GM12878 (cell line): ENCODE results near the gene FHL1. TPM values are rescaled to one million over a fixed set of nuclear protein-coding genes. Genes with fewer than 3 reads are reported as not detected.

Experiments
- ATAC-seq: fragments of 200-7000 bp; cut with Tn5 transposase; 3 replicates; pipeline ENCODE4 v1.9.1; 2020; ENCODE audit warnings: mild to moderate bottlenecking, moderate library complexity
- BruUV-seq: library from RNA; stranded (reverse); fragments of 400-500 nt; replicated peaks from 2 replicates; lab custom pipeline; 2021; lab: Mats Ljungman, UMichigan
- CTCF ChIA-PET: fragments of 300-600 bp; sonication (Branson Sonifier 250); formaldehyde crosslinking; extraction: SDS; loops from one replicate; lab custom pipeline; 2021; ENCODE audit warnings: inconsistent platforms; lab: Yijun Ruan, JAX
- POLR2A ChIA-PET: fragments of 350-600 bp; formaldehyde crosslinking; extraction: SDS; loops from one replicate; lab custom pipeline; 2021; ENCODE audit warnings: inconsistent platforms; lab: Charles Lee
- RAD21 ChIA-PET: fragments of 300-600 bp; sonication (Branson Sonifier 250); formaldehyde crosslinking; loops from one replicate; lab custom pipeline; 2023; ENCODE audit warnings: antibody characterized with exemption; ENCODE audit not compliant: unreplicated experiment; lab: Charles Lee
- SMC1A ChIA-PET: fragments of 300-600 bp; sonication (Branson Sonifier 250); formaldehyde crosslinking; loops from one replicate; lab custom pipeline; 2023; ENCODE audit not compliant: unreplicated experiment, uncharacterized antibody; lab: Charles Lee
- DNase-seq: peaks from one replicate; pipeline ENCODE4 v3.0.0-alpha.2; 2011; ENCODE audit warnings: low read depth, low spot score
- FAIRE-seq: peaks from 3 replicates; lab custom pipeline; 2011; peaks lifted over from hg19 to GRCh38; lab: Jason Lieb, UNC
- H2AFZ ChIP-seq: 2 replicates; pipeline ENCODE4 v1.6.0; 2011; ENCODE audit warnings: low read depth, low read length, control low read depth; ENCODE audit not compliant: control insufficient read depth
- H3K27ac ChIP-seq: 2 replicates; pipeline ENCODE4 v1.5.1; 2011; ENCODE audit warnings: control low read depth; ENCODE audit not compliant: control insufficient read depth, insufficient read depth
- H3K27me3 ChIP-seq, 2 experiments: replicated peaks in 1 of 2; 2 replicates each; pipeline versions ENCODE4 v1.6.0 to v1.6.1; 2011; ENCODE audit warnings: low read length in 1 of 2; ENCODE audit not compliant: control insufficient read depth in 2 of 2, insufficient read depth in 2 of 2
- H3K36me3 ChIP-seq, 2 experiments: 2 replicates each; pipeline ENCODE4 v1.5.1; 2011; ENCODE audit warnings: low read length in 1 of 2; ENCODE audit not compliant: control insufficient read depth in 2 of 2, insufficient read depth in 2 of 2
- H3K4me1 ChIP-seq: 2 replicates; pipeline ENCODE4 v1.6.1; 2011; ENCODE audit warnings: mild to moderate bottlenecking, low read length, moderate library complexity, mixed read lengths; ENCODE audit not compliant: control insufficient read depth, insufficient read depth
- H3K4me2 ChIP-seq: 2 replicates; pipeline ENCODE4 v1.6.0; 2011; ENCODE audit warnings: control low read depth; ENCODE audit not compliant: control insufficient read depth, insufficient read depth
- H3K4me3 ChIP-seq: fragments of 200-600 bp; sonication (generic); 2 replicates; pipeline ENCODE4 v1.5.1; 2016
- H3K79me2 ChIP-seq: 2 replicates; pipeline ENCODE4 v1.6.0; 2011; ENCODE audit warnings: low read length; ENCODE audit not compliant: control insufficient read depth, insufficient read depth
- H3K9ac ChIP-seq: 2 replicates; pipeline ENCODE4 v1.8.0; 2011; ENCODE audit warnings: low read length, control low read depth, mixed read lengths; ENCODE audit not compliant: control insufficient read depth, insufficient read depth
- H3K9me3 ChIP-seq: replicated peaks from 3 replicates; pipeline ENCODE4 v1.5.1; 2011; ENCODE audit warnings: mild to moderate bottlenecking, low read length; ENCODE audit not compliant: control insufficient read depth, insufficient read depth
- H4K20me1 ChIP-seq: 2 replicates; pipeline ENCODE4 v1.6.0; 2011; ENCODE audit not compliant: control insufficient read depth, insufficient read depth
- CHD2 ChIP-seq: IDR thresholded peaks from 2 replicates; pipeline ENCODE4 v1.6.1; 2011; ENCODE audit warnings: low read depth, low read length, improper control_type of control experiment, borderline replicate concordance
- WGBS: methylation state at CpG from one replicate; pipeline ENCODE4 v1.1.6; 2016; ENCODE audit warnings: low lambda C conversion rate; ENCODE audit not compliant: insufficient replicate concordance, insufficient coverage; ENCODE audit errors: missing lambda C conversion rate; 5-methylcytosine and 5-hydroxymethylcytosine counted together
- in situ Hi-C: fragments of 300-500 bp; cut with MboI; formaldehyde crosslinking; loops from 9 replicates; pipeline ENCODE4 v1.14.3; 2018; ENCODE audit warnings: mixed read lengths
- intact Hi-C: fragments of 100-400 bp; cut with micrococcal nuclease; formaldehyde crosslinking; loops from one replicate; pipeline ENCODE4 v1.14.2; 2022; ENCODE audit not compliant: unreplicated experiment
- polyA plus RNA-seq, 11 experiments: library from polyadenylated mRNA; depleted of rRNA in 4 of 11; unstranded in 6 of 11; stranded (reverse) in 5 of 11; fragments of >200 nt; fragmentation: Nextera tagmentation in 4 of 11; fragmentation: Illumina TruSeq in 1 of 11; extraction: Ambion mirVana in 4 of 11; extraction: Trizol in 1 of 11; gene quantifications; 1 replicate in 1 of 11; 2 replicates in 10 of 11; pipeline versions ENCODE4 v1.2.1 to v1.2.3, GENCODE V29; 2011 to 2016; ENCODE audit warnings: inconsistent platforms in 2 of 11, missing spikeins in 2 of 11, low read depth in 1 of 11
- total RNA-seq, 4 experiments: library from RNA; depleted of rRNA in 3 of 4; stranded (reverse); fragments of >200 nt in 3 of 4; fragmentation: Illumina TruSeq in 1 of 4; extraction: Trizol in 1 of 4; gene quantifications; 2 replicates each; pipeline versions ENCODE4 v1.2.1 to v1.2.3, GENCODE V29; 2013 to 2021
- TF ChIP-seq, protein P1 (sequence below): fragments of 450-650 bp; IDR thresholded peaks from 2 replicates; pipeline ENCODE4 v1.6.1; 2016; ENCODE audit warnings: mild to moderate bottlenecking, moderate library complexity, borderline replicate concordance

FHL1 gene
- total and polyA plus RNA-seq, 10 of the 15 experiments (the other 5 are each of a cell fraction or from before 2014, with no cell fraction given), result 0.13 to 0.59 (median 0.34) TPM; not detected in 1

DNA sequence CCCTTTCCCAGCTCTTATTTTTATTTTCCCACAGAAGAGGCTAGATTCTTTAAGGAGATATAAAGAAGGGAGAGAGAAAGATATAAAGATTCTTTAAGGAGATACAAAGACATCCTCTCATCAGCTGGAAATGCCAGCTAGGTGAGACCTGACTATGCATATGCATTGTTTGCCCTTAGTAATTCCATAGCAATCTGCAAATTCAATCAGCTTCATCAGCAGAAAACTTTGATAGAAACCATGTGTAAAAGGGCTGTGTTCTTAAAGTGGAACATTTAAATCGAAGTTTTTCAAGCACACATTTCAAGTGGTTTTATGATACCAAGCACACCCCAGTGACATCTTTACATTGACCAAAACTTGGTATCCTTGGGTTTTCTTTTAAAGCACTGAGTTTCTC is 24.1 kb downstream of the FHL1 start:
- SMC1A ChIA-PET, result no interaction called here
- H3K36me3 ChIP-seq, result no peaks in the 10 kb centered on the region
- 0% methylated on average over 1 of the region's 1 CpG for WGBS

More for the DNA sequence above, 24.1 kb downstream of the FHL1 start:
- BruUV-seq, result no TSS peak
- no peak for FAIRE-seq
- DNase-seq, result no peak
- Histone ChIP-seq H3K4me1 (no peaks in the 10 kb centered on the region), H3K4me3 (no peak overlapping the region), H3K4me2 (no peak overlapping the region), H3K27ac (no peak overlapping the region), H2AFZ (no peak overlapping the region), H3K9me3 (no peaks in the 10 kb centered on the region), H3K27me3 (no peaks in the 10 kb centered on the region; a peak in 2 of 4 replicates), H3K9ac (no peak overlapping the region), H3K79me2 (no peaks in the 10 kb centered on the region), H4K20me1 (no peaks in the 10 kb centered on the region)
- CTCF ChIA-PET, result interaction anchor here (1.0 to 1.2 kb wide), 2 partner anchors 14 to 143 kb away, joined by 3 read pairs; no protein-coding TSS in a partner anchor
- ATAC-seq, result no peak
- POLR2A ChIA-PET, result no interaction called here
- intact Hi-C loops (no loop called here), in situ Hi-C loops (no loop called here)
- TF ChIP-seq CHD2, result no peak
- TF ChIP-seq, protein P1, sequence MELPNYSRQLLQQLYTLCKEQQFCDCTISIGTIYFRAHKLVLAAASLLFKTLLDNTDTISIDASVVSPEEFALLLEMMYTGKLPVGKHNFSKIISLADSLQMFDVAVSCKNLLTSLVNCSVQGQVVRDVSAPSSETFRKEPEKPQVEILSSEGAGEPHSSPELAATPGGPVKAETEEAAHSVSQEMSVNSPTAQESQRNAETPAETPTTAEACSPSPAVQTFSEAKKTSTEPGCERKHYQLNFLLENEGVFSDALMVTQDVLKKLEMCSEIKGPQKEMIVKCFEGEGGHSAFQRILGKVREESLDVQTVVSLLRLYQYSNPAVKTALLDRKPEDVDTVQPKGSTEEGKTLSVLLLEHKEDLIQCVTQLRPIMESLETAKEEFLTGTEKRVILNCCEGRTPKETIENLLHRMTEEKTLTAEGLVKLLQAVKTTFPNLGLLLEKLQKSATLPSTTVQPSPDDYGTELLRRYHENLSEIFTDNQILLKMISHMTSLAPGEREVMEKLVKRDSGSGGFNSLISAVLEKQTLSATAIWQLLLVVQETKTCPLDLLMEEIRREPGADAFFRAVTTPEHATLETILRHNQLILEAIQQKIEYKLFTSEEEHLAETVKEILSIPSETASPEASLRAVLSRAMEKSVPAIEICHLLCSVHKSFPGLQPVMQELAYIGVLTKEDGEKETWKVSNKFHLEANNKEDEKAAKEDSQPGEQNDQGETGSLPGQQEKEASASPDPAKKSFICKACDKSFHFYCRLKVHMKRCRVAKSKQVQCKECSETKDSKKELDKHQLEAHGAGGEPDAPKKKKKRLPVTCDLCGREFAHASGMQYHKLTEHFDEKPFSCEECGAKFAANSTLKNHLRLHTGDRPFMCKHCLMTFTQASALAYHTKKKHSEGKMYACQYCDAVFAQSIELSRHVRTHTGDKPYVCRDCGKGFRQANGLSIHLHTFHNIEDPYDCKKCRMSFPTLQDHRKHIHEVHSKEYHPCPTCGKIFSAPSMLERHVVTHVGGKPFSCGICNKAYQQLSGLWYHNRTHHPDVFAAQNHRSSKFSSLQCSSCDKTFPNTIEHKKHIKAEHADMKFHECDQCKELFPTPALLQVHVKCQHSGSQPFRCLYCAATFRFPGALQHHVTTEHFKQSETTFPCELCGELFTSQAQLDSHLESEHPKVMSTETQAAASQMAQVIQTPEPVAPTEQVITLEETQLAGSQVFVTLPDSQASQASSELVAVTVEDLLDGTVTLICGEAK, result no peak
- RAD21 ChIA-PET, result no interaction called here
